H1 (cell line): ENCODE measurements around the gene MAP7. TPM values are rescaled to one million over a fixed set of nuclear protein-coding genes. Genes with fewer than 3 reads are reported as not detected.

Source experiments
- CTCF ChIA-PET: fragments of 300-600 bp; sonication (Branson Sonifier 250); formaldehyde crosslinking; loops from one replicate; lab custom pipeline; 2021; ENCODE audit not compliant: partially characterized antibody; lab: Charles Lee
- POLR2A ChIA-PET: fragments of 300-600 bp; sonication (Branson Sonifier 250); formaldehyde crosslinking; loops from one replicate; lab custom pipeline; 2021; ENCODE audit warnings: inconsistent platforms; ENCODE audit not compliant: partially characterized antibody; lab: Charles Lee
- DNase-seq, 2 experiments: peaks; one replicate each; pipeline versions ENCODE4 v3.0.0 to v3.0.0-alpha.2; 2010 to 2022; ENCODE audit warnings: low spot score in 2 of 2, low read depth in 1 of 2, mixed read lengths in 1 of 2
- FAIRE-seq: peaks from 2 replicates; lab custom pipeline; 2011; peaks lifted over from hg19 to GRCh38; lab: Jason Lieb, UNC
- H2AFZ ChIP-seq: 2 replicates; pipeline ENCODE4 v1.8.1; 2012; ENCODE audit warnings: low read length, inconsistent platforms
- H2AK5ac ChIP-seq: 2 replicates; pipeline ENCODE4 v1.6.1; 2013; ENCODE audit warnings: low read depth, low read length
- H2BK120ac ChIP-seq: replicated peaks from 2 replicates; pipeline ENCODE3; 2013; ENCODE audit warnings: low read depth, low read length, inconsistent platforms
- H2BK12ac ChIP-seq: 2 replicates; pipeline ENCODE4 v1.6.1; 2013; ENCODE audit warnings: low read depth, low read length
- H2BK15ac ChIP-seq: 2 replicates; pipeline ENCODE4 v1.6.1; 2013; ENCODE audit warnings: low read length
- H2BK20ac ChIP-seq: 2 replicates; pipeline ENCODE4 v1.6.1; 2013; ENCODE audit warnings: low read length
- H2BK5ac ChIP-seq: 2 replicates; pipeline ENCODE4 v1.6.1; 2013; ENCODE audit warnings: low read depth, low read length
- H3K14ac ChIP-seq: 2 replicates; pipeline ENCODE4 v1.6.1; 2013; ENCODE audit warnings: inconsistent platforms; ENCODE audit not compliant: insufficient read length
- H3K18ac ChIP-seq: 2 replicates; pipeline ENCODE4 v1.6.1; 2013; ENCODE audit warnings: low read length; ENCODE audit errors: extremely low read depth
- H3K23ac ChIP-seq: 2 replicates; pipeline ENCODE4 v1.6.1; 2013; ENCODE audit warnings: inconsistent platforms; ENCODE audit not compliant: insufficient read length
- H3K23me2 ChIP-seq: 2 replicates; pipeline ENCODE4 v1.6.1; 2013; ENCODE audit warnings: low read depth, low read length
- H3K27ac ChIP-seq: 2 replicates; pipeline ENCODE4 v1.6.1; 2011; ENCODE audit warnings: low read depth, low read length, inconsistent platforms
- H3K27me3 ChIP-seq, 4 experiments: replicated peaks in 1 of 4; 1 replicate in 1 of 4; 2 replicates in 3 of 4; pipeline versions ENCODE4 v1.6.1 to v1.8.1; 2011 to 2013; ENCODE audit warnings: low read length in 3 of 4, mild to moderate bottlenecking in 3 of 4, inconsistent platforms in 2 of 4, mixed read lengths in 2 of 4, moderate library complexity in 1 of 4; ENCODE audit not compliant: control insufficient read depth in 3 of 4, insufficient read depth in 3 of 4; ENCODE audit errors: extremely low read depth in 1 of 4
- H3K36me3 ChIP-seq, 4 experiments: 2 replicates each; pipeline versions ENCODE4 v1.6.1 to v1.8.1; 2011 to 2013; ENCODE audit warnings: mild to moderate bottlenecking in 4 of 4, low read length in 3 of 4, moderate library complexity in 2 of 4, control low read depth in 1 of 4, inconsistent platforms in 1 of 4; ENCODE audit not compliant: insufficient read depth in 4 of 4, control insufficient read depth in 2 of 4
- H3K4ac ChIP-seq: replicated peaks from 2 replicates; pipeline ENCODE3; 2013; ENCODE audit warnings: low read length, low read depth, mixed read lengths, inconsistent platforms; ENCODE audit not compliant: insufficient read length
- H3K4me1 ChIP-seq, 4 experiments: replicated peaks in 1 of 4; 1 replicate in 1 of 4; 2 replicates in 3 of 4; pipeline versions ENCODE4 v1.6.1 to v1.8.1; 2011 to 2013; ENCODE audit warnings: low read length in 3 of 4, inconsistent platforms in 2 of 4, mixed read lengths in 1 of 4; ENCODE audit not compliant: insufficient read depth in 4 of 4, control insufficient read depth in 3 of 4
- H3K4me2 ChIP-seq, 2 experiments: 2 replicates each; pipeline versions ENCODE4 v1.6.1 to v1.8.1; 2011 to 2013; ENCODE audit warnings: low read depth in 2 of 2, low read length in 2 of 2, control low read depth in 1 of 2, inconsistent platforms in 1 of 2, mild to moderate bottlenecking in 1 of 2; ENCODE audit not compliant: insufficient read depth in 1 of 2
- H3K4me3 ChIP-seq, 4 experiments: fragments of 200-600, 300-600 bp in 1 of 4; sonication (generic), shearing (Covaris generic), sonication (Bioruptor Twin) in 1 of 4; 2 replicates each; pipeline versions ENCODE4 v1.5.1 to v1.8.1; 2011 to 2016; ENCODE audit warnings: low read length in 4 of 4, low read depth in 3 of 4, control low read depth in 2 of 4, inconsistent platforms in 2 of 4, mild to moderate bottlenecking in 2 of 4, mixed read lengths in 1 of 4, moderate library complexity in 1 of 4; ENCODE audit not compliant: insufficient read depth in 2 of 4; ENCODE audit errors: extremely low read depth in 1 of 4
- H3K56ac ChIP-seq: replicated peaks from 2 replicates; pipeline ENCODE3; 2013; ENCODE audit warnings: low read depth, mild to moderate bottlenecking, mixed read lengths, low read length, inconsistent platforms; ENCODE audit not compliant: insufficient read length
- H3K79me1 ChIP-seq: 2 replicates; pipeline ENCODE4 v1.6.1; 2013; ENCODE audit warnings: low read depth, low read length, control low read depth
- H3K79me2 ChIP-seq, 2 experiments: 2 replicates each; pipeline versions ENCODE4 v1.6.1 to v1.8.1; 2012 to 2013; ENCODE audit warnings: low read length in 2 of 2, mild to moderate bottlenecking in 2 of 2, inconsistent platforms in 1 of 2; ENCODE audit not compliant: insufficient read depth in 2 of 2, control insufficient read depth in 1 of 2
- H3K9ac ChIP-seq, 4 experiments: replicated peaks in 1 of 4; 1 replicate in 1 of 4; 2 replicates in 3 of 4; pipeline versions ENCODE4 v1.6.1 to v1.8.1; 2011 to 2013; ENCODE audit warnings: low read depth in 3 of 4, low read length in 3 of 4, control low read depth in 2 of 4, mild to moderate bottlenecking in 2 of 4, moderate library complexity in 2 of 4, inconsistent platforms in 1 of 4; ENCODE audit errors: extremely low read depth in 1 of 4
- H3K9me3 ChIP-seq, 2 experiments: 2 replicates each; pipeline versions ENCODE4 v1.6.1 to v1.8.1; 2012 to 2013; ENCODE audit warnings: mild to moderate bottlenecking in 2 of 2, moderate library complexity in 2 of 2, control low read depth in 1 of 2, inconsistent platforms in 1 of 2, low read depth in 1 of 2, low read length in 1 of 2, mixed read lengths in 1 of 2; ENCODE audit not compliant: insufficient read depth in 2 of 2
- H4K20me1 ChIP-seq, 2 experiments: replicated peaks in 1 of 2; 2 replicates each; pipeline versions ENCODE3 to v1.8.1; 2011 to 2013; ENCODE audit warnings: inconsistent platforms in 2 of 2, low read length in 2 of 2, mild to moderate bottlenecking in 1 of 2; ENCODE audit not compliant: insufficient read depth in 2 of 2, control insufficient read depth in 1 of 2
- H4K5ac ChIP-seq: 2 replicates; pipeline ENCODE4 v1.6.1; 2013; ENCODE audit warnings: low read length, low read depth, mixed read lengths, inconsistent platforms; ENCODE audit not compliant: insufficient read length
- H4K8ac ChIP-seq: 2 replicates; pipeline ENCODE4 v1.8.0; 2013; ENCODE audit warnings: mild to moderate bottlenecking, moderate library complexity, low read length, inconsistent platforms; ENCODE audit not compliant: insufficient read depth; ENCODE audit errors: extremely low read depth
- H4K91ac ChIP-seq: replicated peaks from 2 replicates; pipeline ENCODE3; 2013; ENCODE audit warnings: low read length, mixed read lengths, inconsistent platforms; ENCODE audit not compliant: insufficient read length
- BACH1 ChIP-seq: IDR thresholded peaks from 2 replicates; pipeline ENCODE4 v1.6.1; 2012; ENCODE audit warnings: low read length, improper control_type of control experiment
- BRCA1 ChIP-seq: IDR thresholded peaks from 2 replicates; pipeline ENCODE4 v1.6.1; 2012; ENCODE audit warnings: low read depth, low read length, improper control_type of control experiment
- CBX5 ChIP-seq: fragments of 300-800, 300-1000 bp; sonication (generic); IDR thresholded peaks from 2 replicates; pipeline ENCODE4 v1.7.1; 2016; ENCODE audit warnings: antibody characterized with exemption, low read length, low read depth
- CBX8 ChIP-seq: fragments of 300-800, 300-1000 bp; sonication (generic); IDR thresholded peaks from 2 replicates; pipeline ENCODE4 v1.7.1; 2016; ENCODE audit warnings: low read depth, low read length, borderline replicate concordance
- CHD1 ChIP-seq: IDR thresholded peaks from 2 replicates; pipeline ENCODE4 v1.6.1; 2012; ENCODE audit warnings: low read depth, low read length, improper control_type of control experiment
- EZH2 ChIP-seq: fragments of 200-600 bp; sonication (generic); IDR thresholded peaks from 2 replicates; pipeline ENCODE4 v1.7.1; 2012; ENCODE audit warnings: low read depth, mild to moderate bottlenecking, moderate library complexity, low read length, inconsistent platforms; ENCODE audit not compliant: severe bottlenecking
- FOSL1 ChIP-seq: IDR thresholded peaks from 2 replicates; pipeline ENCODE4 v1.6.1; 2011; ENCODE audit warnings: mild to moderate bottlenecking, low read depth, low read length, moderate library complexity; ENCODE audit not compliant: insufficient read depth
- NANOG ChIP-seq: IDR thresholded peaks from 2 replicates; pipeline ENCODE4 v1.6.1; 2011; ENCODE audit warnings: low read length, low read depth, mild to moderate bottlenecking, inconsistent platforms; ENCODE audit not compliant: insufficient read depth, poor library complexity, severe bottlenecking
- POLR2A ChIP-seq, 2 experiments: IDR thresholded peaks; 1 replicate in 1 of 2; 2 replicates in 1 of 2; pipeline ENCODE4 v1.6.1; 2011; ENCODE audit warnings: low read depth in 2 of 2, low read length in 2 of 2, mild to moderate bottlenecking in 2 of 2; ENCODE audit errors: control extremely low read depth in 1 of 2
- SIN3A ChIP-seq, 2 experiments: IDR thresholded peaks in 1 of 2; conservative IDR thresholded peaks in 1 of 2; 2 replicates each; pipeline ENCODE4 v1.6.1; 2011 to 2012; ENCODE audit warnings: low read length in 2 of 2, improper control_type of control experiment in 1 of 2, low read depth in 1 of 2, mild to moderate bottlenecking in 1 of 2
- SIRT6 ChIP-seq: IDR thresholded peaks from one replicate; pipeline ENCODE4 v1.7.1; 2012; ENCODE audit warnings: low read length, inconsistent platforms
- SP2 ChIP-seq: IDR thresholded peaks from 2 replicates; pipeline ENCODE4 v1.6.1; 2012; ENCODE audit warnings: mild to moderate bottlenecking, low read length, inconsistent platforms
- SRF ChIP-seq: IDR thresholded peaks from 2 replicates; pipeline ENCODE4 v1.6.1; 2011; ENCODE audit warnings: mild to moderate bottlenecking, low read depth, low read length, moderate library complexity
- YY1 ChIP-seq: IDR thresholded peaks from 2 replicates; pipeline ENCODE4 v1.6.1; 2011; ENCODE audit warnings: low read depth, mild to moderate bottlenecking, low read length
- WGBS, 2 experiments: shearing (Covaris generic) in 1 of 2; methylation state at CpG; one replicate each; pipeline versions ENCODE4 v1.1.6 to v1.1.7; 2013 to 2015; ENCODE audit warnings: low lambda C conversion rate in 2 of 2, mixed read lengths in 2 of 2, inconsistent platforms in 1 of 2, low coverage in 1 of 2, missing lambda C conversion rate in 1 of 2; ENCODE audit not compliant: insufficient replicate concordance in 2 of 2, insufficient coverage in 1 of 2, insufficient read length in 1 of 2; ENCODE audit errors: extremely low coverage in 1 of 2, missing lambda C conversion rate in 1 of 2; 5-methylcytosine and 5-hydroxymethylcytosine counted together
- polyA plus RNA-seq, 7 experiments: library from polyadenylated mRNA; depleted of rRNA in 3 of 7; stranded (reverse) in 5 of 7; unstranded in 2 of 7; fragments of >200 nt in 5 of 7; fragments of 200-250 nt in 2 of 7; gene quantifications; 1 replicate in 5 of 7; 2 replicates in 1 of 7; 4 replicates in 1 of 7; pipeline versions ENCODE4 v1.2.1 to v1.2.3, GENCODE V29; 2011 to 2013; ENCODE audit warnings: missing spikeins in 2 of 7, mixed read lengths in 2 of 7
- total RNA-seq: library from RNA; stranded (reverse); fragmentation: NEBNext Ultra II Directional; extraction: Animal tissue kit (Norgen Biotek cat#: 25700); gene quantifications from 2 replicates; pipeline ENCODE4 v1.2.1, GENCODE V29; 2021
- TF ChIP-seq, protein P1 (sequence below): IDR thresholded peaks from 2 replicates; pipeline ENCODE4 v1.6.1; 2011; ENCODE audit warnings: low read depth, mild to moderate bottlenecking, low read length; ENCODE audit not compliant: insufficient read depth

Gene MAP7
- total and polyA plus RNA-seq, 2 of the 8 experiments (the other 6 are each of a cell fraction or from before 2014, with no cell fraction given), result 13.5 to 66.9 TPM

DNA sequence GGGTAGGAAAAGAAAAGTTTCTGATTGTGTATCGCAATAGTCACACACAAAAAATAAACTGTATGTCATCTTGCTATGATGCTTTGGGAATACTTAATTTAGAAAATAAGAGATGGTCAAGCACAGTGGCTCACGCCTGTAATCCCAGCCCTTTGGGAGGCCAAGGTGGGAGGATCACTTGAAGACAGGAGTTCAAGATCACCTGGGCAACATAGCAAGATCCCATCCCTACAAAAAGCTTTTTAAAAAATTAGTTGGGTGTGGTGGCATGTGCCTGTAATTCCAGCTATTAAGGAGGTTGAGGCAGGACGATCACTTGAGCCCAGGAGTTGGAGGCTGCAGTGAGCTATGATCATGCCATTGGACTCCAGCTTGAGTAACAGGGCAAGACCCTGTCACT lies 27.6 kb downstream of the MAP7 start:
- H2BK15ac ChIP-seq, result no peak overlapping the region
- no peaks in the 10 kb centered on the region for H3K36me3 ChIP-seq
- H3K4me2 ChIP-seq, result no peak overlapping the region
- no peak overlapping the region for H2BK12ac ChIP-seq
- FAIRE-seq, result no peak
- H3K27ac ChIP-seq, result no peak overlapping the region
- WGBS, 2 experiments, result 88% methylated on average over 3 of the region's 3 CpGs; no CpG with 5 or more reads in 1 of the 2 experiments
- no peak for DNase-seq
- H2AFZ ChIP-seq, result no peak overlapping the region
- ChIA-PET CTCF (no interaction called here), POLR2A (no interaction called here)
- peaks cover 18 to 31% (median 25%) of the 10 kb centered on the region in 4 experiments for H3K4me1 ChIP-seq
- H4K91ac ChIP-seq, result no peak overlapping the region
- H3K4me3 ChIP-seq, result no peak overlapping the region
- no peak overlapping the region for H4K5ac ChIP-seq
- no peak overlapping the region for H2AK5ac ChIP-seq
- peaks cover 18% of the 10 kb centered on the region for H3K79me1 ChIP-seq
- no peak overlapping the region for H3K9ac ChIP-seq
- H3K9me3 ChIP-seq, result no peaks in the 10 kb centered on the region
- peaks cover 1% of the 10 kb centered on the region; the same call in 1 of the 2 replicates for H3K23me2 ChIP-seq
- no peak overlapping the region for H3K14ac ChIP-seq
- no peak overlapping the region for H2BK20ac ChIP-seq
- H3K23ac ChIP-seq, result no peak overlapping the region
- H4K8ac ChIP-seq, result no peak overlapping the region; the same call in 1 of the 2 replicates
- H3K4ac ChIP-seq, result no peak overlapping the region
- no peak overlapping the region for H2BK5ac ChIP-seq
- peaks cover 0 to 10% of the 10 kb centered on the region in 2 experiments for H4K20me1 ChIP-seq
- H3K27me3 ChIP-seq, result no peaks in the 10 kb centered on the region
- no peak overlapping the region for H2BK120ac ChIP-seq
- no peak overlapping the region for H3K18ac ChIP-seq
- peaks cover 8 to 90% of the 10 kb centered on the region in 2 experiments; a peak in 3 of 4 replicates for H3K79me2 ChIP-seq
- H3K56ac ChIP-seq, result no peak overlapping the region
- TF ChIP-seq BRCA1, result no peak
- TF ChIP-seq SIN3A (conservative IDR thresholded peaks at IDR 0.05 in 1 of 2, IDR thresholded peaks at IDR 0.05 in 1 of 2; ENCODE audit: low read depth in 1 of 2, low read length in 2 of 2), result no peak
- TF ChIP-seq CBX8, result no peak
- TF ChIP-seq EZH2, result no peak
- TF ChIP-seq SRF, result no peak
- TF ChIP-seq CBX5, result no peak
- no peak for TF ChIP-seq CHD1
- TF ChIP-seq SIRT6, result no peak
- no peak for TF ChIP-seq SP2
- TF ChIP-seq FOSL1, result no peak
- no peak for TF ChIP-seq YY1
- TF ChIP-seq NANOG, result no peak
- no peak for TF ChIP-seq POLR2A (IDR thresholded peaks at IDR 0.05; ENCODE audit: control extremely low read depth in 1 of 2, low read depth in 2 of 2, low read length in 2 of 2)
- no peak for TF ChIP-seq BACH1
- TF ChIP-seq, protein P1, sequence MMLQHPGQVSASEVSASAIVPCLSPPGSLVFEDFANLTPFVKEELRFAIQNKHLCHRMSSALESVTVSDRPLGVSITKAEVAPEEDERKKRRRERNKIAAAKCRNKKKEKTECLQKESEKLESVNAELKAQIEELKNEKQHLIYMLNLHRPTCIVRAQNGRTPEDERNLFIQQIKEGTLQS, result no peak
